ENCODE measurements around the gene GPR17. TPM values are rescaled to one million over a fixed set of nuclear protein-coding genes. Genes with fewer than 3 reads are reported as not detected.

GPR17 gene
- total and polyA plus RNA-seq, 7 experiments from 2014 or later, result not detected

- Histone ChIP-seq H3K9me3 (ENCODE audit: control insufficient read depth in 2 of 3, low read length in 3 of 3) (no peaks in the 10 kb centered on the region), H3K4me3 (ENCODE audit: low read length) (no peak overlapping the region), H3K27ac (ENCODE audit: low read depth, low read length) (no peak overlapping the region), H3K36me3 (ENCODE audit: control insufficient read depth in 2 of 3, insufficient read depth in 3 of 3, low read length in 3 of 3) (no peaks in the 10 kb centered on the region), H3K4me1 (ENCODE audit: control insufficient read depth in 2 of 2, insufficient read depth in 2 of 2, low read length in 2 of 2) (peaks cover 0 to 34% of the 10 kb centered on the region in 2 donors), H3K27me3 (ENCODE audit: control insufficient read depth in 2 of 2, insufficient read depth in 2 of 2, low read length in 2 of 2) (no peaks in the 10 kb centered on the region)
- H3K27me3 Mint-ChIP-seq, result no peaks in the 10 kb centered on the region
- intact Hi-C loops (cut with micrococcal nuclease), result no loop called here
- peaks cover 0 to 1% (median 0%) of the 10 kb centered on the region in 11 donors for H3K9me3 Mint-ChIP-seq
- peak overlapping the region in 2 of 10 donors; percentile 11 to 38 for H3K4me3 Mint-ChIP-seq
- ChIA-PET CTCF (interaction anchor here (0.8 kb wide), 1 partner anchor 39 kb away, joined by 3 read pairs; no protein-coding TSS in a partner anchor), POLR2A (interaction anchor here (0.6 to 0.7 kb wide), 3 partner anchors 10 to 22 kb away, joined by 3 read pairs; no protein-coding TSS in a partner anchor)
- peaks cover 0 to 39% (median 19%) of the 10 kb centered on the region in 7 donors for H3K4me1 Mint-ChIP-seq
- no peak for DNase-seq
- peak; percentile 33 for ATAC-seq
- H3K27ac Mint-ChIP-seq, result peak overlapping the region in 4 of 9 donors; percentile 38 to 83 (median 76)
- H3K36me3 Mint-ChIP-seq, result peaks cover 0 to 3% (median 0%) of the 10 kb centered on the region in 5 donors
Measured at GRCh38 chr2:127630096-127630863, 15.7 kb upstream of the GPR17 start.

GRCh38 chr2:127630864-127631540 is 15.0 kb upstream of the GPR17 start:
- Histone ChIP-seq H3K27me3 (ENCODE audit: control insufficient read depth in 2 of 2, insufficient read depth in 2 of 2, low read length in 2 of 2) (no peaks in the 10 kb centered on the region), H3K36me3 (ENCODE audit: control insufficient read depth in 2 of 3, insufficient read depth in 3 of 3, low read length in 3 of 3) (no peaks in the 10 kb centered on the region), H3K4me3 (ENCODE audit: low read length) (no peak overlapping the region), H3K4me1 (ENCODE audit: control insufficient read depth in 2 of 2, insufficient read depth in 2 of 2, low read length in 2 of 2) (peaks cover 0 to 41% of the 10 kb centered on the region in 2 donors), H3K27ac (ENCODE audit: low read depth, low read length) (no peak overlapping the region), H3K9me3 (ENCODE audit: control insufficient read depth in 2 of 3, low read length in 3 of 3) (no peaks in the 10 kb centered on the region)
- Mint-ChIP-seq H3K36me3 (peaks cover 0 to 1% (median 0%) of the 10 kb centered on the region in 5 donors), H3K4me3 (no peak overlapping the region), H3K27me3 (no peaks in the 10 kb centered on the region), H3K27ac (peak overlapping the region in 3 of 9 donors; percentile 19 to 81 (median 25)), H3K4me1 (peaks cover 0 to 43% (median 19%) of the 10 kb centered on the region in 7 donors), H3K9me3 (peaks cover 0 to 1% (median 0%) of the 10 kb centered on the region in 11 donors)
- DNase-seq (no peak), ATAC-seq (no peak)
- ChIA-PET CTCF (no interaction called here), POLR2A (interaction anchor here (0.6 kb wide), 1 partner anchor 13 kb away, joined by 3 read pairs; no protein-coding TSS in a partner anchor)
- intact Hi-C loops (cut with micrococcal nuclease), result no loop called here

- H3K9me3 ChIP-seq (ENCODE audit: control insufficient read depth in 2 of 3, low read length in 3 of 3), result no peaks in the 10 kb centered on the region
- intact Hi-C loops (cut with micrococcal nuclease), result no loop called here
- H3K27me3 Mint-ChIP-seq, result no peaks in the 10 kb centered on the region
- H3K4me1 Mint-ChIP-seq, result peaks cover 0 to 47% (median 24%) of the 10 kb centered on the region in 7 donors
- H3K4me1 ChIP-seq (ENCODE audit: control insufficient read depth in 2 of 2, insufficient read depth in 2 of 2, low read length in 2 of 2), result peaks cover 0 to 47% of the 10 kb centered on the region in 2 donors
- no peaks in the 10 kb centered on the region for H3K27me3 ChIP-seq (ENCODE audit: control insufficient read depth in 2 of 2, insufficient read depth in 2 of 2, low read length in 2 of 2)
- peaks cover 0 to 1% (median 0%) of the 10 kb centered on the region in 11 donors for H3K9me3 Mint-ChIP-seq
- no peak overlapping the region for H3K4me3 Mint-ChIP-seq
- POLR2A ChIA-PET, result interaction anchor here (1.4 kb wide), 1 partner anchor 10 kb away, joined by 6 read pairs; no protein-coding TSS in a partner anchor
- no peaks in the 10 kb centered on the region for H3K36me3 ChIP-seq (ENCODE audit: control insufficient read depth in 2 of 3, insufficient read depth in 3 of 3, low read length in 3 of 3)
- DNase-seq (no peak), ATAC-seq (no peak)
- peak overlapping the region in 1 of 9 donors; percentile 25 for H3K27ac Mint-ChIP-seq
- CTCF ChIA-PET, result interaction anchor here (1.0 to 1.4 kb wide), 2 partner anchors 36 to 40 kb away, joined by 3 to 5 read pairs; no protein-coding TSS in a partner anchor
- H3K4me3 ChIP-seq (ENCODE audit: low read length), result no peak overlapping the region
- no peaks in the 10 kb centered on the region for H3K36me3 Mint-ChIP-seq
- H3K27ac ChIP-seq (ENCODE audit: low read depth, low read length), result no peak overlapping the region
Measured at GRCh38 chr2:127631541-127631996, 14.4 kb upstream of the GPR17 start.

GRCh38 chr2:127631997-127632581 is 13.9 kb upstream of the GPR17 start:
- no peaks in the 10 kb centered on the region for H3K36me3 Mint-ChIP-seq
- Histone ChIP-seq H3K4me1 (ENCODE audit: control insufficient read depth in 2 of 2, insufficient read depth in 2 of 2, low read length in 2 of 2) (peaks cover 0 to 52% of the 10 kb centered on the region in 2 donors), H3K4me3 (ENCODE audit: low read length) (no peak overlapping the region), H3K36me3 (ENCODE audit: control insufficient read depth in 2 of 3, insufficient read depth in 3 of 3, low read length in 3 of 3) (no peaks in the 10 kb centered on the region), H3K27me3 (ENCODE audit: control insufficient read depth in 2 of 2, insufficient read depth in 2 of 2, low read length in 2 of 2) (no peaks in the 10 kb centered on the region), H3K27ac (ENCODE audit: low read depth, low read length) (no peak overlapping the region), H3K9me3 (ENCODE audit: control insufficient read depth in 2 of 3, low read length in 3 of 3) (no peaks in the 10 kb centered on the region)
- H3K27ac Mint-ChIP-seq, result peak overlapping the region in 5 of 9 donors; percentile 25 to 77 (median 53)
- peaks cover 3 to 52% (median 27%) of the 10 kb centered on the region in 7 donors for H3K4me1 Mint-ChIP-seq
- DNase-seq, result no peak
- no peak for ATAC-seq
- no peaks in the 10 kb centered on the region for H3K27me3 Mint-ChIP-seq
- peaks cover 0 to 1% (median 0%) of the 10 kb centered on the region in 11 donors for H3K9me3 Mint-ChIP-seq
- CTCF ChIA-PET, result interaction anchor here (0.6 to 1.4 kb wide), 3 partner anchors 37 to 70 kb away, joined by 3 to 5 read pairs (median 3); no protein-coding TSS in a partner anchor
- POLR2A ChIA-PET, result interaction anchor here (1.4 kb wide), 1 partner anchor 10 kb away, joined by 6 read pairs; no protein-coding TSS in a partner anchor
- intact Hi-C loops (cut with micrococcal nuclease), result no loop called here
- no peak overlapping the region for H3K4me3 Mint-ChIP-seq

- Histone ChIP-seq H3K27me3 (ENCODE audit: control insufficient read depth in 2 of 2, insufficient read depth in 2 of 2, low read length in 2 of 2) (no peaks in the 10 kb centered on the region), H3K9me3 (ENCODE audit: control insufficient read depth in 2 of 3, low read length in 3 of 3) (no peaks in the 10 kb centered on the region), H3K4me3 (ENCODE audit: low read length) (no peak overlapping the region), H3K36me3 (ENCODE audit: control insufficient read depth in 2 of 3, insufficient read depth in 3 of 3, low read length in 3 of 3) (no peaks in the 10 kb centered on the region), H3K4me1 (ENCODE audit: control insufficient read depth in 2 of 2, insufficient read depth in 2 of 2, low read length in 2 of 2) (peaks cover 0 to 60% of the 10 kb centered on the region in 2 donors), H3K27ac (ENCODE audit: low read depth, low read length) (peak overlapping the region; percentile 40)
- ChIA-PET POLR2A (interaction anchor here (1.4 kb wide), 1 partner anchor 9 kb away, joined by 6 read pairs; no protein-coding TSS in a partner anchor), CTCF (interaction anchor here (0.6 to 1.4 kb wide), 3 partner anchors 38 to 69 kb away, joined by 3 to 5 read pairs (median 3); no protein-coding TSS in a partner anchor)
- H3K36me3 Mint-ChIP-seq, result no peaks in the 10 kb centered on the region
- peaks cover 0 to 1% (median 0%) of the 10 kb centered on the region in 11 donors for H3K9me3 Mint-ChIP-seq
- intact Hi-C loops (cut with micrococcal nuclease), result no loop called here
- peak; percentile 20 for ATAC-seq
- H3K27me3 Mint-ChIP-seq, result no peaks in the 10 kb centered on the region
- peaks cover 4 to 58% (median 29%) of the 10 kb centered on the region in 7 donors for H3K4me1 Mint-ChIP-seq
- peak overlapping the region in 8 of 10 donors; percentile 25 to 61 (median 42) for H3K4me3 Mint-ChIP-seq
- no peak for DNase-seq
- H3K27ac Mint-ChIP-seq, result peak overlapping the region in 8 of 9 donors; percentile 53 to 87 (median 78)
Measured at GRCh38 chr2:127632592-127633489, 13.1 kb upstream of the GPR17 start.
